ENCODE results near the gene DLG2.
"Not testable (repeated sequence)": the region's sequence is repeated elsewhere in the genome, so short reads cannot be mapped to it uniquely, and the experiment has no call there.

DLG2 gene

GRCh38 chr11:83744620-83745192 lies 1882.4 kb downstream of the DLG2 start:
- no peak for DNase-seq (ENCODE audit: low read depth)
- TF ChIP-seq CTCF (IDR thresholded peaks at IDR 0.05; ENCODE audit: control insufficient read depth, extremely low read depth, insufficient read depth): no peak
- no peak overlapping the region for H3K4me3 ChIP-seq (ENCODE audit: low read depth, low read length)

GRCh38 chr11:83736684-83737083 lies 1890.5 kb downstream of the DLG2 start:
- DNase-seq (ENCODE audit: low read depth): no peak
- TF ChIP-seq CTCF (IDR thresholded peaks at IDR 0.05; ENCODE audit: control insufficient read depth, extremely low read depth, insufficient read depth): peak; percentile 38; the same call in 1 of the 2 replicates
- H3K4me3 ChIP-seq (ENCODE audit: low read depth, low read length): no peak overlapping the region

- no peak for TF ChIP-seq CTCF (IDR thresholded peaks at IDR 0.05; ENCODE audit: control insufficient read depth, extremely low read depth, insufficient read depth)
- H3K4me3 ChIP-seq (ENCODE audit: low read depth, low read length): no peak overlapping the region
- DNase-seq (ENCODE audit: low read depth): no peak
These were observed 1893.0 kb downstream of the DLG2 start for GRCh38 chr11:83734120-83734519.

- DNase-seq (ENCODE audit: low read depth); H3K4me3 ChIP-seq (ENCODE audit: low read depth, low read length): not testable (repeated sequence)
These were observed 1895.9 kb downstream of the DLG2 start for GRCh38 chr11:83731288-83731687.

GRCh38 chr11:83728281-83728680 lies 1898.9 kb downstream of the DLG2 start:
- no peak overlapping the region for H3K4me3 ChIP-seq (ENCODE audit: low read depth, low read length)
- no peak for DNase-seq (ENCODE audit: low read depth)
- TF ChIP-seq CTCF (IDR thresholded peaks at IDR 0.05; ENCODE audit: control insufficient read depth, extremely low read depth, insufficient read depth): no peak

- TF ChIP-seq CTCF (IDR thresholded peaks at IDR 0.05; ENCODE audit: control insufficient read depth, extremely low read depth, insufficient read depth): no peak
- H3K4me3 ChIP-seq (ENCODE audit: low read depth, low read length): no peak overlapping the region
- peak; percentile 73 for DNase-seq (ENCODE audit: low read depth)
These were observed 1899.9 kb downstream of the DLG2 start for GRCh38 chr11:83727251-83727650.

GRCh38 chr11:83726316-83726715 lies 1900.8 kb downstream of the DLG2 start:
- H3K4me3 ChIP-seq (ENCODE audit: low read depth, low read length): no peak overlapping the region
- DNase-seq (ENCODE audit: low read depth): no peak
- TF ChIP-seq CTCF (IDR thresholded peaks at IDR 0.05; ENCODE audit: control insufficient read depth, extremely low read depth, insufficient read depth): no peak
